Measurements from ENCODE around the gene GALNT16.

GRCh38 chr14:69244946-69245345 lies 15.0 kb upstream of the GALNT16 start:
- TF ChIP-seq CTCF (IDR thresholded peaks at IDR 0.05) (no peak), POLR2A (IDR thresholded peaks at IDR 0.05; ENCODE audit: low read depth) (no peak), EP300 (IDR thresholded peaks at IDR 0.05) (no peak)

Measured in esophagus muscularis mucosa (tissue), 4 donors.